Measurements from ENCODE around the gene TP53TG5.

DNA sequence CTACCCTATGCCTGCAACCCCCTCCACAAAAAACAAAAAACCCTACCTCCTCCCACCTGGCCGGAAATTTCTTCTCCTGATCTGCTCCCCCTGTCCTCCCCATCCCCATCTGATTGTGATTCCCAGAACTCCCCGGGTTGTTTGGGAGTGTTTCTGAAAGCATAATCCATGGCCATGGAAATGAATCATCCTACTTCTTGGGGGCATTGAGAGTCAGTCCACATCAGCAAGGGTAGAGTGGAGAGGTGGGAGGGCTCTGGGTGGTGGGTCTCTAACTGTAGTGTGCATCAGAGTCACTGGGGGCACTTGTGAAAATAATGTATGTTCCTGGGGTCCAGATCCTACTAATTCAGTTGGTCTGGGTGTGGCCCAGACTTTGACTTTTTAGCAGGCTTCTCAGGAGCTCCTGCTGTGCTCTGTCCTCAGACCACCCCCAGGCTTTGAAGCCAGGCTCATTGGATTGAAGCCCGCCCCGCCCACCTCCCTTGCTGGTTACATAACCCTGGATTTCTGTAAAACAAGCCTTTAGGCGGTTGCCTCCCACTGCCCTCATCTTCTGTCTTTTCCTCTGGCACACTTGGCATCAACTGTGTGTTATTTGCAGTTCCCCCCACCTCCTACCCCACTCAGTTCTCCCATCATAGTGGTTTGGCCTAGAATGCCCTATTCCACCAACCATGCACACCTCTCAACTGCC lies 48.3 kb upstream of the TP53TG5 start:
- TF ChIP-seq POLR2A (IDR thresholded peaks at IDR 0.05; ENCODE audit: low read depth, low read length) (no peak), PAX5 (IDR thresholded peaks at IDR 0.05; ENCODE audit: insufficient read depth, low read length, severe bottlenecking) (no peak), TAF1 (IDR thresholded peaks at IDR 0.05; ENCODE audit: low read depth, low read length) (no peak)

Measured in GM12891 (cell line).